ENCODE results near the gene TMEM250. TPM values are rescaled to one million over a fixed set of nuclear protein-coding genes. Genes with fewer than 3 reads are reported as not detected.

The TMEM250 gene
- total and polyA plus RNA-seq, 3 donors from 2014 or later: 29.4 to 73.0 (median 57.8) TPM

DNA sequence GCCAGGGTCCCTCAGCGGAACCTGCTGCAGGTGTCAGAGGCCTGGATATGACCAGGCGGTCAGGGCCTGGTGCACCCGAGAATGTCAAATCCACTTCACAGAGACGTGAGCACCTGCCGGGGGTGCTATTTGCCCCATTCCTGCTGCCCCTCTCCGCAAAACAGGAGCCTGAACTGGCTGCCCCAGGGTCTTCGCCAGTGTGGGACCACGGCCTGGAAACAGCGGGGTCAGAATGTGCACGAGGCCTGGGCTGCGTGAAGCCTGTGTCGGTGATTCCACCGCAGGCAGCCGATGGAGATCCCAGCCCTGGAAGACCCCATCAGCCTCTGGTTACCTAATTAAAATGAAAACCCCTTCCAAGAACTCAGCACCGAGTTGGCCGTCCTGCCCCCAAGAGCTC is 41.2 kb upstream of the TMEM250 start:
- TF ChIP-seq POLR2A (IDR thresholded peaks at IDR 0.05): no peak
- TF ChIP-seq, protein P1, sequence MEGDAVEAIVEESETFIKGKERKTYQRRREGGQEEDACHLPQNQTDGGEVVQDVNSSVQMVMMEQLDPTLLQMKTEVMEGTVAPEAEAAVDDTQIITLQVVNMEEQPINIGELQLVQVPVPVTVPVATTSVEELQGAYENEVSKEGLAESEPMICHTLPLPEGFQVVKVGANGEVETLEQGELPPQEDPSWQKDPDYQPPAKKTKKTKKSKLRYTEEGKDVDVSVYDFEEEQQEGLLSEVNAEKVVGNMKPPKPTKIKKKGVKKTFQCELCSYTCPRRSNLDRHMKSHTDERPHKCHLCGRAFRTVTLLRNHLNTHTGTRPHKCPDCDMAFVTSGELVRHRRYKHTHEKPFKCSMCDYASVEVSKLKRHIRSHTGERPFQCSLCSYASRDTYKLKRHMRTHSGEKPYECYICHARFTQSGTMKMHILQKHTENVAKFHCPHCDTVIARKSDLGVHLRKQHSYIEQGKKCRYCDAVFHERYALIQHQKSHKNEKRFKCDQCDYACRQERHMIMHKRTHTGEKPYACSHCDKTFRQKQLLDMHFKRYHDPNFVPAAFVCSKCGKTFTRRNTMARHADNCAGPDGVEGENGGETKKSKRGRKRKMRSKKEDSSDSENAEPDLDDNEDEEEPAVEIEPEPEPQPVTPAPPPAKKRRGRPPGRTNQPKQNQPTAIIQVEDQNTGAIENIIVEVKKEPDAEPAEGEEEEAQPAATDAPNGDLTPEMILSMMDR (IDR thresholded peaks at IDR 0.05): no peak
- H3K27me3 ChIP-seq: no peaks in the 10 kb centered on the region
- intact Hi-C loops (cut with DNase I; ENCODE audit: low total_unique reads): no loop called here

DNA sequence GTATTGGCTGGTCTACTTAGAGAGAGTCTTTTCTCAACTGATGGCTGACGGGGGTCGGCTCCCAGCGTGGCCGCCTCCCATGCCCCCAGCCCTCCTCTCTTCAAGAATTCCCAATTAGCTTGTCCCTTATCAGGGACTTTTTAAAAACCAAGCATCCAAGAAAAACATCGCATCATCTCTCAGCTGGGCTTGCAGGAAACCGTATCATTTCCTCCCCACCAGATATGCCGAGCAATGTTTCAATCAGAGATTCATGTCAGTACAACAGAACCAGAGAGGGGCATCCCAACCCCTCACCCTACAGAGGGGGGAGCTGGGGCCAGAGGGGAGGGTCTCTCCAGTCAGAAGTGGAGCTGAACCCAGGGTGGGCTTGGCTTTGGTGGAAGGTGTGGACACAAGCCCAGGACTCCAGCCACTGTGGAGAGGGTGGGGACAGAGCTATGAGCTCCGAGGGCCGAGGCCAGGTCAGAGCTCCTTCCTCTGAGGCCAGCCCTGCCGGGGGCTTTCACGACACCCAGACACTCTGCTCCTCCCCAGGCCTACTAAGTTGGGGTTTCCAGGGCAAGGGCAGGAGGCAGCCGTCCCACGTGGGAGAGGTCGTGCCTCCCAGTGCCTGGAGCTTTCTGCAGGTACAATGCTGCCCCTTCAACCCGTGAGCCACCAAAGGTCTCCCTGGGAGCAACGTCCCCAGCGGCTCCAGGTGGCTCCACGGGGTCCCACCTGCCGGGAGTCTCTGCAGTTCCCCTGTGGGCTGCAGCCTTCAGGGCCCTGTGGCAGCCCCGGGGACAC is 39.0 kb upstream of the TMEM250 start:
- WGBS, 2 donors: 33 to 55% methylated on average over 7 to 20 of the region's 20 CpGs
- Histone ChIP-seq H3K4me1 (no peaks in the 10 kb centered on the region), H3K27me3 (no peaks in the 10 kb centered on the region), H3K27ac (no peak overlapping the region), H3K36me3 (ENCODE audit: low read depth, missing control alignments) (no peaks in the 10 kb centered on the region), H3K4me3 (no peak overlapping the region), H3K9me3 (no peaks in the 10 kb centered on the region)
- intact Hi-C loops (cut with DNase I; ENCODE audit: low total_unique reads): no loop called here
- TF ChIP-seq, protein P1 (IDR thresholded peaks at IDR 0.05): no peak
- no peak for TF ChIP-seq POLR2A (IDR thresholded peaks at IDR 0.05)
- DNase-seq: no peak

More for the DNA sequence above, 41.2 kb upstream of the TMEM250 start:
- Histone ChIP-seq H3K4me1 (no peaks in the 10 kb centered on the region), H3K36me3 (ENCODE audit: low read depth, missing control alignments) (no peaks in the 10 kb centered on the region), H3K27ac (no peak overlapping the region), H3K9me3 (no peaks in the 10 kb centered on the region), H3K4me3 (no peak overlapping the region)
- 88 to 100% methylated on average over 5 to 15 of the region's 16 CpGs for WGBS, 2 donors
- DNase-seq: no peak

DNA sequence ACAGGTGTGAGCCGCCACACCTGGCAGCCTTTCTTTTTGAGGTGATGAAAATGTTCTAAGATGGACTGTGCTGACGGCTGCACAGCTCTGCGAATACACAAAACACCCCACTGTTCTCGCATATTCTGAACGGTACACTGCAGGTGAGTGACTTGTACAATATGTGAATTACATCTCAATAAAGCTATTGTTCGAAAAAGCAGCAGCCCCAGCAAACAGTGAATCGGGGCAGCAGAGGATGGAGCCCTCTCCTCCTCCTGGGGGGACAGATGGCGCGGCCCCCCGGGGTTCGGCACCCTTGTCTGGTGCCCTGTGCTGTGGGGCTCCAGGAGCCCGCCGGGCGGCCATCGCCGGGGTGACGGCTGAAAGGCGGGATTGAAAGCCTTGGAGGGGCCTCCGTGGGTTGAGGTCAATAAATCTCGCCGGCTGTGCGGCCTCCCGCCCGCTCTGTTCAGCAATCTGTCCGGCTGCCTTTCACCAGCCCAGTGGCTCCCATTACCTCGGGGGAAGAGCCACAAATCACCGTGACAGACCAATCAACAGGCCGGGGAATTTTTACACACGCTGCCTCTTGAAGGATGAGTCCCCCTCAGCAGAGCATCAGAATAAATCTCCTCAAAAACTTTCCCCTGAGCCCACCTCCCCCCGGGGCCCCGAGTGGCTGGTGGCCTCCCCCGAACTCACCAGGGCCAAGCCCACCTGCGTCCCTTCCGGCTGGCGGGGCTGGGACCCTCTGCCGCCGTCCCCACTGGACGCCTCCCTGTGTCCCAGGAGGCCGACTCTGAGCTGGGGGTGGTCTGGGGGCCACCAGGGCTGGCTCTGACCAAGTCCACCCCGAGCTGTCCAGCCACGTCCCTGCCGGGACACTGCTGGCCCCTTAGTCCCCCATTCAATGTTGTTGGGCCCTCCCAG is 37.8 kb upstream of the TMEM250 start:
- no peak overlapping the region for H3K27ac ChIP-seq
- no peak overlapping the region for H3K4me3 ChIP-seq
- TF ChIP-seq, protein P1 (IDR thresholded peaks at IDR 0.05): no peak
- no peak for TF ChIP-seq POLR2A (IDR thresholded peaks at IDR 0.05)
- WGBS, 2 donors: 41 to 50% methylated on average over 33 to 42 of the region's 42 CpGs
- no peaks in the 10 kb centered on the region for H3K27me3 ChIP-seq
- no peaks in the 10 kb centered on the region for H3K9me3 ChIP-seq
- no peaks in the 10 kb centered on the region for H3K4me1 ChIP-seq
- no peak for DNase-seq
- intact Hi-C loops (cut with DNase I; ENCODE audit: low total_unique reads): no loop called here
- H3K36me3 ChIP-seq (ENCODE audit: low read depth, missing control alignments): no peaks in the 10 kb centered on the region

DNA sequence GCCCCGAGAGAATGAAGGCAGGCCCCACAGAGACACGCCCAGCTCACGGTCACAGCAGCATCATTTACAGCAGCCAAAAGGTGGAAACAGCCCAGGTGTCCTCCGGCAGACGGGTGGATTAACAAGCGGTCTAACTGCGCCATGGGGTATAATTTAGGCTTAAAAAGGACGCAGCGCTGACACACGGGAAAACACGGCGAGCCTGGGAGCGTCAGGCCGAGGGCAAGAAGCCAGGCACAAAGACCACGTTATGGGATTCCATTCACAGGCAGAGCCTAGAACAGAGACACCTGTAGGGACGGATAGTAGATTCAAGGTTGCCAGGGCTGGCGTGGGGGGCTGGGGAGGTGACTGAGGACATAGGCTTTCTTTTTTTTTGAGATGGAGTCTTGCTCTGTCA is 36.9 kb upstream of the TMEM250 start:
- H3K27me3 ChIP-seq: no peaks in the 10 kb centered on the region
- H3K27ac ChIP-seq: no peak overlapping the region
- H3K4me1 ChIP-seq: no peaks in the 10 kb centered on the region
- no peaks in the 10 kb centered on the region for H3K36me3 ChIP-seq (ENCODE audit: low read depth, missing control alignments)
- 77 to 80% methylated on average over 10 to 17 of the region's 17 CpGs for WGBS, 2 donors
- no peak for DNase-seq
- H3K9me3 ChIP-seq: no peaks in the 10 kb centered on the region
- intact Hi-C loops (cut with DNase I; ENCODE audit: low total_unique reads): no loop called here
- no peak for TF ChIP-seq POLR2A (IDR thresholded peaks at IDR 0.05)
- TF ChIP-seq, protein P1 (IDR thresholded peaks at IDR 0.05): no peak
- H3K4me3 ChIP-seq: no peak overlapping the region

Data from testis (tissue), 3 donors.